Lower lobe of right lung (tissue), 2 donors: Measurements from ENCODE around the gene ACBD4. TPM values are rescaled to one million over a fixed set of nuclear protein-coding genes. Genes with fewer than 3 reads are reported as not detected.

Experiments used
- ATAC-seq, 2 donors: fragments of 200-7000 bp; cut with Tn5 transposase; one replicate each; pipeline ENCODE4 v1.9.1; 2020 to 2022; ENCODE audit warnings: mild to moderate bottlenecking in 2 of 2, moderate library complexity in 2 of 2
- DNase-seq: peaks from one replicate; pipeline ENCODE4 v3.0.0-alpha.2; 2020
- H3K27ac ChIP-seq: fragments of 200-600 bp; one replicate; pipeline ENCODE4 v1.8.0; 2022
- H3K27me3 ChIP-seq: fragments of 200-600 bp; one replicate; pipeline ENCODE4 v1.8.0; 2022; ENCODE audit warnings: low read depth
- H3K36me3 ChIP-seq: fragments of 200-600 bp; one replicate; pipeline ENCODE4 v1.8.0; 2022; ENCODE audit warnings: mild to moderate bottlenecking
- H3K4me1 ChIP-seq: fragments of 200-600 bp; one replicate; pipeline ENCODE4 v1.8.0; 2022
- H3K4me3 ChIP-seq: fragments of 200-600 bp; one replicate; pipeline ENCODE4 v1.8.0; 2022; ENCODE audit warnings: mild to moderate bottlenecking
- H3K9me3 ChIP-seq: fragments of 200-600 bp; one replicate; pipeline ENCODE4 v1.8.0; 2022
- intact Hi-C: fragments of 100-400 bp; cut with DNase I; formaldehyde crosslinking; loops from one replicate; pipeline ENCODE4 v1.11.0; 2022
- total RNA-seq: library from RNA; stranded (reverse); fragmentation: NEBNext Ultra II Directional; extraction: Animal tissue kit (Norgen Biotek cat#: 25700); gene quantifications from one replicate; pipeline ENCODE4 v1.2.1, GENCODE V29; 2021
- TF ChIP-seq, protein P1 (sequence below): fragments of 200-600 bp; IDR thresholded peaks from one replicate; pipeline ENCODE4 v1.8.0; 2022; ENCODE audit warnings: antibody characterized with exemption, mild to moderate bottlenecking
- donor health status: DM: no; HTN: yes; CAD: no; lungs with severe emphysema.

The ACBD4 gene
- total RNA-seq, 1 donor from 2014 or later = 16.6 TPM

- H3K27ac ChIP-seq = peak overlapping the region; percentile 98
- no peaks in the 10 kb centered on the region for H3K9me3 ChIP-seq
- intact Hi-C loops = no loop called here
- no peaks in the 10 kb centered on the region for H3K36me3 ChIP-seq
- H3K4me1 ChIP-seq = peaks cover 41% of the 10 kb centered on the region
- H3K27me3 ChIP-seq = no peaks in the 10 kb centered on the region
- ATAC-seq (no peak), DNase-seq (no peak)
- TF ChIP-seq, protein P1, sequence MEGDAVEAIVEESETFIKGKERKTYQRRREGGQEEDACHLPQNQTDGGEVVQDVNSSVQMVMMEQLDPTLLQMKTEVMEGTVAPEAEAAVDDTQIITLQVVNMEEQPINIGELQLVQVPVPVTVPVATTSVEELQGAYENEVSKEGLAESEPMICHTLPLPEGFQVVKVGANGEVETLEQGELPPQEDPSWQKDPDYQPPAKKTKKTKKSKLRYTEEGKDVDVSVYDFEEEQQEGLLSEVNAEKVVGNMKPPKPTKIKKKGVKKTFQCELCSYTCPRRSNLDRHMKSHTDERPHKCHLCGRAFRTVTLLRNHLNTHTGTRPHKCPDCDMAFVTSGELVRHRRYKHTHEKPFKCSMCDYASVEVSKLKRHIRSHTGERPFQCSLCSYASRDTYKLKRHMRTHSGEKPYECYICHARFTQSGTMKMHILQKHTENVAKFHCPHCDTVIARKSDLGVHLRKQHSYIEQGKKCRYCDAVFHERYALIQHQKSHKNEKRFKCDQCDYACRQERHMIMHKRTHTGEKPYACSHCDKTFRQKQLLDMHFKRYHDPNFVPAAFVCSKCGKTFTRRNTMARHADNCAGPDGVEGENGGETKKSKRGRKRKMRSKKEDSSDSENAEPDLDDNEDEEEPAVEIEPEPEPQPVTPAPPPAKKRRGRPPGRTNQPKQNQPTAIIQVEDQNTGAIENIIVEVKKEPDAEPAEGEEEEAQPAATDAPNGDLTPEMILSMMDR = no peak
- H3K4me3 ChIP-seq = peak overlapping the region; percentile 71
Measured at GRCh38 chr17:45146592-45146889, 11.1 kb downstream of the ACBD4 start.

- Histone ChIP-seq H3K9me3 (no peaks in the 10 kb centered on the region), H3K4me1 (peaks cover 46% of the 10 kb centered on the region), H3K36me3 (no peaks in the 10 kb centered on the region), H3K4me3 (peak overlapping the region; percentile 71), H3K27ac (peak overlapping the region; percentile 98), H3K27me3 (no peaks in the 10 kb centered on the region)
- ATAC-seq (peak; percentile 20 to 30), DNase-seq (peak; percentile 67)
- intact Hi-C loops = no loop called here
- TF ChIP-seq, protein P1 = no peak
Measured at GRCh38 chr17:45146890-45147580, 11.5 kb downstream of the ACBD4 start.

DNA sequence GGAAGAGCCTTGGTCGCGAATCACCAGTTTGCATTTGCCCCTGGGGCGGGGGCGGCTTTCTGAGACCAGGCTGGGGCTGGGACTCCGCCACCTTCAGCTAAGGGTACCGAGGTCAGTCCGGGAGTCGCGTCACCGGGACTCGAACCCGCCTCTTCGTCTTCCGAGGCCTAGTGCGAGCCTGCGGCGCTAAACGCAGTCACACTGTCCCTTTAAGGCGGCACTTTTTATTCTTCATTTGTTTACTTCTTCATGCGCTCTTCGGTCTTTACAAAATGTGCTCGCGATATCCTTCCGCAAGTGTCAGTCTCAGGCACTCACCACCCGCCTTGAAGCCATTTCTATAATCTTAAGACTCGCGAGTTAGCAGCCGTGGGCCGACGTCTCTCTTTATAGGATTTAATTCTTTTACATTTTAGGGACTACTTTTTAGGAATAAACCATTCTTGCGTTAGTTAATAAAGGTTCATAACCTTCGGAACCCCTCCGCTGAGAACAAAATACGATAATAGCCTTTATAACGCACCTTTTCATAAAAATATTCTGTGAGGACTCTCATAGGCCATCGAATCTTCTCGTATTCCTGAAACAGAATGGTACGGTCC, 12.2 kb downstream of the ACBD4 start:
- Histone ChIP-seq H3K4me3 (peak overlapping the region; percentile 71), H3K36me3 (no peaks in the 10 kb centered on the region), H3K9me3 (no peaks in the 10 kb centered on the region), H3K4me1 (peaks cover 52% of the 10 kb centered on the region), H3K27ac (peak overlapping the region; percentile 98), H3K27me3 (no peaks in the 10 kb centered on the region)
- intact Hi-C loops = no loop called here
- DNase-seq (peak; percentile 89), ATAC-seq (peak; percentile 59 to 63)
- TF ChIP-seq, protein P1 = no peak

DNA sequence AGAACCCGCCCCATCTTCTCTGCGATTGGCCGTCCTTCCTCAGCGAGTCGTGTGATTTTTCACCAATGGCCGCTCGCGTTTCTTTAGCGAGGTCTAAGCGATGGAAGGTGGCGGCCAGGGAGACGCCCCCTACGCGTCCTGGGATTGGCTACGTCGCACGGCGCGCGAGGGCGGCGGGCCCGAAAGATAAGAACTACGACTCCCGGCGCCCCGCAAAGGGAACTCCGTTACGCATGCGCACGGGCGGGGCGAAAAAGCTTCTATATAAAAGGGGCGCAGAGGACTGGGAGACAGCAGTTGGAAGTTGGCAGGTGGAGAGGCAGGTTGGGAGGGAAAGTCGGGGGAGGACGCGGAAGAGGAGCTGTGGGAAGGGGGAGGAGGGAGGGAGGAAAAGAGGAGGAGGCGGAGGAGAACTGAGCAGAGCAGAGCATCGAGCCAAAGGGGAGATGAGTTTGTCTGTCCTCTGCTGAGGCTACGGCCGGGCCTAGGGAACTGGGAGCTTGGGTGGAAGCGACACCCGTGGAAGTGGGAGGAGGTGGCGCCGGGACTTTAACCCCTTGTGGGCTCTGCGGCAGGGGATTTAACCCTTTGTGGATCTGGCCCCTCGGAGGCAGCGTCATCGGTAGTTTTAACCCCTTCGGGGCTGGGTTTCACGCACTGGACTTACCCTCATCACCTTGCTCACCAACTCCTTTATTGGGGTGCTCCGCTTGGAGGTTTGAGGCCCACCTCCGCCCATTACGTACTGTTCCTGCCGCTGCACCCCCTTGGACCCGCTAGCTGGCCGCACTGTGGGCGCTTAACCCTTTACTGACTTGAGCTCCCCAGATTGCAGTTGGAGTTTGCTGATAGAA, 12.9 kb downstream of the ACBD4 start, which contains the start of gene HEXIM1:
Gene HEXIM1, plus strand, starts transcription at position 293 of the 854 bp plus-strand sequence. CDS start 716 bp downstream, outside the sequence.
- Histone ChIP-seq H3K9me3 (no peaks in the 10 kb centered on the region), H3K4me1 (peaks cover 53% of the 10 kb centered on the region), H3K4me3 (peak within 1 kb of the TSS; percentile 71), H3K27ac (peak within 1 kb of the TSS; percentile 98), H3K27me3 (no peaks in the 10 kb centered on the region), H3K36me3 (no peaks in the 10 kb centered on the region)
- intact Hi-C loops = no loop called here
- ATAC-seq = peak; percentile 88 to 93
- TF ChIP-seq, protein P1 = no peak
- DNase-seq = peak; percentile 100

- no peaks in the 10 kb centered on the region for H3K27me3 ChIP-seq
- intact Hi-C loops = no loop called here
- no peaks in the 10 kb centered on the region for H3K36me3 ChIP-seq
- H3K4me3 ChIP-seq = peak overlapping the region; percentile 71
- peak; percentile 87 for DNase-seq
- H3K9me3 ChIP-seq = no peaks in the 10 kb centered on the region
- peak overlapping the region; percentile 98 for H3K27ac ChIP-seq
- ATAC-seq = peak; percentile 69 to 74
- peaks cover 46% of the 10 kb centered on the region for H3K4me1 ChIP-seq
- TF ChIP-seq, protein P1 = peak; percentile 85
Measured at GRCh38 chr17:45149037-45149668, 13.7 kb downstream of the ACBD4 start.
